DMS53 treated with DMSO at 0.1 percent for 48 hours (cell line): ENCODE measurements around the gene IMPA2.

Source experiments
- DNase-seq: peaks from one replicate; lab custom pipeline; 2025; ENCODE audit not compliant: unreplicated experiment; lab: John Stamatoyannopoulos, UW

Gene IMPA2

DNA sequence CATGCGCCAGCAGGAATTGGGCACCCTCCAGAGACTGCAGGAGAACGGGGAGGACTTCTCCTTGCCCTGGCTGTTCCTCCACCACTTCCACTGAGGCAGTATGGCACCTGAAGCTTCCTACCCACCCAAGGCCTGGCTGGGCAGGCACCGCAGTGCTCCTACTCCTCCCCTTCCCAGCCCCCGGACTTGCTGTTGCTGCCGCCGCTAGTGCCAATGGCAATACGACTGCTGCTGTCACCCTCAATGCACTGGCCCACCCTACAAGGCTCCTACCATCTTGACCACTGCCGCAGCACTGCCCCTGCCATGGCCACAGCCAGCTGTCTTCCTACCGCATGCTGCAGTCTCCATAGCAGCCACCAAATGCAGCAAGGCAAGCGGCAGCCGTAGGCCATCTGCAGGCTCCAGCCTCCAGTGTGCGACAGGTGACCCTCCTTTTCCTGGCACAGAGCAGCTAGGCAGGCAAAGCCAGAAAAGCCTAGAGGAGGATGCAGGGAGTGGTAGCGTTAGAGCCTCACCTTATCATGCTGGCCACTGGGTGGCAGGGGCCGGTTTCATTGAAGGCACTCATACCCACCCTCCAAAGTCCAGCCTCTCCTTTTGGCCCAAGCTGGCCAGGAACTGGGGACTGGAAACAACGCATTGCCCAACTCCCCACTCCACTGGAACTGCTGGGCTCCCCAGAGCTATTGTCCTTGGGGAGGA lies 64.9 kb downstream of the IMPA2 start:
- DNase-seq: no peak

DNA sequence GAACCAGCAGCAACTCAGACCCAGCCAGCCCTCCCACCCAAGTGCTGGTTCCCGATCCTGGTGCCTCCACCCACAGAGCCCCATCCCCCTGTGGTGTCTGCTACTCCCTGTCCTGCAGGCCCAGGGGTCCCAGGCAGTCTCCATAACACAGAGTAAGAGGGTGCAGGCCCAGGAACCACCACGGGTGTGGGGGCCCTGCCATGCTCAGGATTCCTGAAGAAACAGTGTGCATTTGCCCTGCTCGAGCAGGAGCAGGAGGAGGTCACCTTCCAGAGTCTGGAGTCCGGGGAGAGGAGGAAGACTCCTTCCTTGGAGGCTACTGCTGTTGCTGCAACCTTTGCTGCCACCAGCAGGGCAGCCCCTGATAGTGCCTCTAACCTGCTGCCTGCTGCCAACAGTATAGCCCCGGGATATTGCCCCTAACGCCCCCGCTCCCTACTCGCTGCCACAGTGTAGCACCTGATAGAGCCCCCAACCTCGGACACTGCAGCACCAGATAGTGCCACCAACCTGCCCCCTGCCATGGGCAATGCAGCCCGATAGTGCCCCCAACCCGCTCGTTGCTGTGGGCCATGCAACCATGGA lies 65.5 kb downstream of the IMPA2 start:
- DNase-seq: no peak

DNA sequence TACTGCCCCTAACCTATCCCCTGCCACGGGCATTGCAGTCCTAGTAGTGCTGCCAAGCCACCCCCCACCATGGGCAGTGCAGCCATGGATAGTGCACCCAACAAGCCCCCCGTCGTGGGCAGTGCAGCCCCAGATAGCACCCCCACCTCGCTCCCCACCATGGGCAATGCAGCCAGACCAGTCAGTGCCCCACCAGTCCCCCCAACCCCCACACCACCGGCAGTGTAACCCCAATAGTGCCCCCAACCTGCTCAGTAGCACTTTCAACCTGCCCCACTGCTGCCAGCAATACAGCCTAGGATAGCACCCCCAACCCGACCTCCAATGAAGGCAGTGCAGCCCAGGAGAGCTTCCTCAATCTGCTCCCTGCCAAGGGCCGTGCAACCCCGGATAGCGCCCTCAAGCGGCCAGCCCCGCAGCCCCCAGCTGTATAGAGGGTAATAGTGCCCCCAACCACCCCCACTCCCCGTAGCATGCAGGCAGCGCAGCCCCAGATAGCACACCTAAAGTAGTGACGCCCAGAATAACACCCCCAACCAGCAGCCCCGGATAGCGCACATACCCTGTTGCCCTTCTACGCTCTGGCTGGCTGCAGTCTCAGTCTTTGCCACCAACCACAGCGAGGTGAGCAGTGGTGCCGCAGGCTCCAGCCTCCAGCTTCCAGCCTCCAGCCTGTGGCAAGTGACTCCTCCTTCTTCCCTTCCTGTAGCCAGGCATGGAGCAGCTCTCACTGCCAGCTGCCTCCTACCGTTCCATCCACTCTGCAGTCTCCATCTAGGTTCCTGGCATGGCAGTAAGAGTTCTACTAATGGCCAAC lies 66.9 kb downstream of the IMPA2 start:
- no peak for DNase-seq

DNA sequence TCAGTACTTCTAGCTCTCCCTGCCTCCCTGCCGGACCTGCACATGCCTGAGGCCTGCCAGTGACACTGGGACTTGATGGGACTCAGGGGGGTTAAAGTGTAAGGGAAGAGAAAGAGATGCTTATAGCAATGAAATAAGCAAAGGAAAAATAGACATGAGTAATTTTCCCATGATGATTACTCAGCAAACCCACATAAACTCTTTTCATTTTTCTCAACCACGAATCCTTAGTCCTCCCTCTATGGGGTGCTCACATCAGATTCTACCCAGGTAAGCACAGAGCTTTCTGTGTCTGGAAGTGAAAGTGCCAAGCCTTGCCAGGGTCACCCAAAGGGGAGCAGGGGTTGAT lies 67.5 kb downstream of the IMPA2 start:
- DNase-seq: no peak

DNA sequence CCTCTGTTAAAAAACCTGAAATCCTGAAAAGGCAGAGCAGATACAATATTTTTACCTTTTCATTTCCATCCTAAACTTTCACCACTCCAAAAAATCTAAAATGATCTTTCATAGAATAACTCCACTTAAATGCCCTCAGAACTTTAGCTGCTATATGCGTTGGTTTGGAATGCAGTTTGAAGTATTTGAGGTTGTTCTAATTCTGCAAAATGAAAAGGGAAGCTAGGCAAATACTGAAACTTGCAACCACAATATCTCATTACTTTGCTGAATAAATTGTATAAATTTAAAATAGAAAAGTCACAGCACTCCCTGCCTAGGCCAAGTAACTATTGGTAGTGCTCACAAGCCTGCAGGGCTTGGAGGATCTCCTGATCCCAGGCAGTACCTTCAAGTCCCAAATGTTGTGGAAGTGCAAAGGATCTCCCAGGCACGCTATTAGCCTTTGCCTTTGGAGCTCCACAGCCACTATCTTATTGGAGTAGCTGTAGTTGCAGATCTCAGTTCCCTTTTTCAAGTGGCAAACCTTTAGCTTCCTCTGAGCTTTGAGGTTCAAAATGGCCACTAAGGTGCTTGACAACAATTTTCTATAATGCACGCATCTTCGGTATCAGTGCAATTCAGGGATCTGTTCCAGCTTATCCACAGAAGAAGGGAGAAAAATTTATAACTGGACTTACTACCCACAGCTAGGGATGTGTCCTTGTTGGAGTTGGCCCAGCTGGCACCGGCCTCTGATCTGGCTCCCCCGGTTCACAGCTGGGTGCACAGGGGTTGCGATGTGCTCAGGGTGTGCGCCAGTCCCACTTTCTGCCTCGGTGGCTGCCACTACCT lies 68.9 kb downstream of the IMPA2 start:
- DNase-seq: no peak

DNA sequence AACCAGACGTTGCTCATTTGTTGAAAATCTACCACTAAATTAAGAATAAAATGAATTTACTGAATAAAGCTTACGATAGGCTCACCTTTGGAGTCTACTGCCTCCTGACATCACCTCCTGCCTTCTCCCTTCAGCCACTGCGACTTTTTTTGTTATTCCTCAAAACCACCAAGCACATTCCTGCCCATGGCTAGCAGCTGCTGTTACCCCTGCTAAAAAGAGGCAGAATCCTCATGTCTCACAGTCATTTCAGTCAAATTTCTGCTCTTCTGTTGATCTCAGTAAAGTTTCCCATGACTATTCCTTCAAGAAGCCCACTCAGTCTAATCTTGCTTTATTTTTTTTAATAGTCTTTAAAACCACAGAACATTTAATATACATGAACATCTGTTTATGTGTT lies 71.6 kb downstream of the IMPA2 start:
- DNase-seq: no peak

DNA sequence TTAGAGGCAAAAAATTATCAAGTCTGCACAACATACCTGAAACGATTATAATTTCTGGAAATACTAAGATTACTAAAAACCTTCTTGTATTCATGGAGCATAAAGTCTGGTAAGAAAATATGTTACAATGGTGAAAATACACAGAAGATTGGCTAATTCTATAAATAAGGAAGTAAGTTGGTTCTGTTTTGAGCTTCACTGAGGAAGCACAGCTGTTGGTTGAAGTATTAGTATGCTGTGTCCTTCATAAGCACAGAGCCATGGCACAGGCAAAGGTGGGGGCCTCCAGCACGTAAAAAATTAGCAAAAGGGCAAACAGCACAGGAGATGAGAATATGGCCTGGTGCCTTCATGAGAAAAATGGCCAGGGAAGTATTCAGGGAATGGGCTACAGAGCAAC lies 72.0 kb downstream of the IMPA2 start:
- no peak for DNase-seq

DNA sequence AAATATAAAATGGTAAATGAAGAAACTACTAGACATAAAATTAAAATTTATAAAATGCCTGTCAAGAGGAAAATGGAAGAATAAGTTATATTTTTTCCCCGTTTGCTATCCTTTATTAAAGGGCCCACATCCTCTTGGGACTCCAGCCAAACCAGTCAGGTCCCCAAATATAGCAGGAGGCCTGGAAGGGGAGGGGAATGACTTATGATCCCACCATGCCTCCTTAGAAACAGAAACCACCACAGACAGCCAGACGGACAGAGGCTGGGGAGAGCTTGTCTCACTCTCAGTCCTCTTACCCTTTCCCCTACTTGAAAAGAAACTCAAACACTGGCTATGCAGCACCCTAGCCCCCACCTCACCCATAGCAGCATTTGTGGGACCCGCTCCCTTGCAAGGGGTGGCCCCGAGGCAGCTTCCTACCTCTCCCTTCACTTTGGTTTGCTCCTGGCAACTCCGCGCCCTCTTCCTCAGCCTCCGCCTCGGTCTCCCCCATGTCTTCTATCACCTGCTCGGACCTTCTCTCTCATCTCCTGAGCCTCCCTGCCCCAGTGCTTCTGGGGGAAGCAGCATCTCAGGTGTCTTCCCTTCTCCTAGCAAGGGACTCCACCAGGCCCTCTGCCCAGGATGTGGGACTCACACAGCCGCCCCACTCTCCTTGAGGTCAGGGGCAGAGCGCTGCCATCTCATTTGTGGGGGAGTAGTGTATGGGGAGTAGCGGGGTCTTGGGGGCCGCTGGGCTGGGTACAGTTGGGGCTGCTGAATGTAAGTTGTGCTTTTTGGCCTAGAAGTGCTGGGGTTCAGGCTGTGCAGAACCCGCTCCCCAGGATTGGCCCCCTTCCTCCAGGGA lies 75.0 kb downstream of the IMPA2 start:
- no peak for DNase-seq

DNA sequence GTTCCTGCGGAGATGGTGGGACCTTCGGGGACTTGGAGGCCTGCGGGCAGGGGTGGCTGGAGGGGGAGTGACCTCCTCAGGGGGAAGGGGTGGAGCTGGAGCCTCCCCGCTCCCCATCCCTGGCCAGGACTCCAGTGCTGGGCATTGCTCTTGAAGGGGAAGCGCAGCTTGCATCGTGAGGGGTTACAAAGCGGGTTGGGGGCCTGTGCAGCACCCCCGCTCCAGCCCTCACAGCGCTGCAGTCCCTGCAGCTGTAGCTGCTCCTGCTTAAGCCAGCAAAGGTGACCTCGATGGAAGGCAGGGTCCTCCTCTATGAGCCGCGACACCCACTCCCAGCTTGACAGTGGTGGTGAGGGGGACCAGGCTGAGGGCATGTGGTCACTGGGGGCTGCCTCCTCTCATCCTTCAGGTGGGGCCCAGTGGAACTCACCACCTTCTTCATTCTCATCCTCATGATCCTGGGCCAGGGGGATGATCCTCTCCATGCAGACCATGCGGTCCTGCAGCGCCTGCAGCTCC lies 75.6 kb downstream of the IMPA2 start:
- no peak for DNase-seq

DNA sequence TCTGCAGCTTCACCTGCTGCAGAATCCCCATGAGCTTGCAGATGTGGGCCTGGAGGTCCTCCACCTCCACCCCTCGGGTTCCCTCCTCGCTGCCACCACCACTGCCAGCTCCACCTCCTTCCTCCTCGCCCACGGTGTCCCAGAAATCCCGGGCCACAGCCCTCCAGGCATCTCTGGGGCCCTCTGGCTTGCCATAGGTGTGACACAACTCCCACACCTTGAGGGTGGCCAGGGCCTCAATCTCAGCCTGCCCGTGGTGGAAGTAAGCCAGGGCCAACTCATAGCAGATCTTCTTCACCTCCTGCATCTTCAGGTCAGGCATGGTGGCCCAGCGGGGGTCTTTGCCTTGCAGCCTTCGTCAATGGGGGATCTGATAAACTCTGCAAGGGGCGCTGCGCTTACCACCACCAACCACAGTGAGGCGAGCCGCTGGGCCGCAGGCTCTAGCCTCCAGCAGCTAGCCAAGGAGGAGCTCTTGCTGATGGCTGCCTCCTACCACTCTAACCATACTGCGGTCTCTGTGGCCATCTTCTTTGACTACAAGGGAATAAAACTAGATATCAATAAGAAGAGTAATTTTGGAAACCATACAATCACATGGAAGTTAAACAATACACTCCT lies 76.2 kb downstream of the IMPA2 start:
- DNase-seq: no peak

DNA sequence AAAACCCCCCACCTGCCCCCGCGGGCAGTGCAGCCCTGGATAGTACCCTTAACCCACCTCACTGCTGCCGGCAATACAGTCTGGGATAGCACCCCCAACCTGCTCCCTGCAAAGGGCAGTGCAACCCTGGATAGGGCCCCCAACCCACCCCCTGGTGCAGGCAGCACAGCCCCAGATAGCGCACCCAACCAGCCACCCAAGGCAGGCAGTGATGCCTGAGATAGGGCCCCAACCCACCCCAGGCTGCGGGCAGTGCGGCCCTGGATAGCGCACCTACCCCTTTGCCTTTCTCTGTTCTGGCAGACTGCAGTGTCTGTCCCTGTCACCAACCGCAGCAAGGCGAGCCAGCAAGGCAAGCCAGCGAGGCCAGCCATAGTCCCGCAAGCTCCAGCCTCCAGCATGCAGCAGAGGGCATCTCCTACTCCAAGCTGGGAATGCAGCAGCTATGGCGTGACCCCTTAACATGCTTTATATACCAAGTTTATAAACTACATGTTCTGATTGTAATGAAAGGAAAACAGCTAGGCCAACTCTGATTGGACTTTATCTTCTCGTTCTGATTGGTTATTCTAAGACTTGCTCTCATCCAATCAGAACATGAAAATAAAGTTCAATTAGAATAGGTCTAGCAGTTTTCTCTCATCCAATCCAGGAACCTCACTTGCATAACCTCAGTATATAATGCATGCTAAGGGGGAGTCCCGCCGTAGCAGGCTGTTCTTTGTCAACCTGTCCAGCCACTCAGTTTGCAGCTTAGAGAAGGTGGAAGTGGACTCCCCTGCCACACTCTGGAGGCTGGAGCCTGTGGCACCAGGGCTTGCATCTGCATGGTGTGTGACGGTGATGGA lies 78.3 kb downstream of the IMPA2 start:
- no peak for DNase-seq

DNA sequence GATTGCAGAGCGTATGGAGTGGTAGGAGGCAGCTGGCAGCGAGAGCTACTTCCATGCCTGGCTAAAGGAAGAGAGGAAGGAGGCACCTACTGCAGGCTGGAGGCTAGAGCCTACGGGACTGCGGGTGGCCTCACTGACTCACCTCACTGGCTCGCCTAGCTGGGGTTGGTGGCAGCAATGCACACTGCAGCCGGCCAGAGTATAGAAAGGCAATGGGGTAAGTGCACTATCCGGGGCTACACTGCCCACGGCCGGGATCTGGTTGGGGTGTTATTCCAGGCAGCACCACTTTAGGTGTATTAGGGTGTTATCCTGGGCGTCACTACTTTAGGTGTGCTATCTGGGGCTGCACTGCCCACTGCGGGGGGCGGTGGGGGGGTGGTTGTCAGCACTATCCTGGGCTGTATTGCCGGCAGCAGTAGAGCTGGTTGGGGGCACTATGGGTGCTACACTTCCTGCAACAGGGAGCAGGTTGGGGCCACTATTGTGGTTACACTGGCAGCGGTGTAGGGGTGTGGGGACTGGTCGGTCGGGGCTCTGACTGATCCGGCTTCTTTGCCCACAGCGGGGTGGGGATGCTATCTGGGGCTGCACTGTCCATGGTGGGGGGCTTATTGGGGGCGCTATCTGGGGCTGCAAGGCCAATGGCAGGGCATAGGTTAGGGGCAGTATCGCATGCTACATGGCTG lies 79.0 kb downstream of the IMPA2 start:
- DNase-seq: peak; percentile 43

DNA sequence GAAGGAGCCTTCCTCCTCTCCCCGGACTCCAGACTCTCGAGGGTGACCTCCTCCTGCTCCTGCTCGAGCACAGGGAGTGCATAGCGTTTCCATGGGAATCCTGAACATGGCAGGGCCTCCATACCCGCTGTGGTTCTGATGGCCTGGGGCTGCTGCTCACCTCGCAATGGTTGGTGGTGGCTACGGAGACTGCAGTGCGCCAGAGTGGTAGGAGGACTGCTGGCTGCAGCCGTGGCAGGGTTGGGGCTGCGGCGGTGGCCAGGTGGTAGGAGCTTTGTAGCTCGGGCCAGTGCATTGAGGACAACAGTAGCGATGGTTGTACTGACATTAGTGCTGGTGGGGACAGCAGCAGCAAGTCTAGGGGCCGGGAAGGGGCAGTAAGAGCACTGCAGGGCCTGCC lies 80.4 kb downstream of the IMPA2 start:
- DNase-seq: no peak

DNA sequence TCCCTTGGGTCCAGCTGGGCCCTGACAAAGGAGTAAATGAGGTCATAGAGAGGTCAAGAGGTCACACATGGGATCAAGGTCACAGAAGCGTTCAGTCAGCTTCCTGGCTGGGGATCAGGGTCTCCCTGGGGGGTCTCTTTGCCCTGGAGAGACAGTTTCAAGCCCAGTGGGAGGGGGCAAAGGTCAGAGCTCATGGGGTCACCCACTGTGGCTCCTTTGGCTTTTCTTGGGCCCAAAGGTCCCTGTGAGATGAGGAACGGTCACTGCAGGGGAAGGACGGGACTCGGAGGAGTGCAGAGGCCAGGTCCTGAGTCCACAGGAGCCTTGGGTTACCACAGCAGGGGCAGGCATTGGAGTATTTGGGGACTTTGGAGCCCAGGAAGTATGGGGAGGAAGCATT lies 81.7 kb downstream of the IMPA2 start:
- DNase-seq: no peak

DNA sequence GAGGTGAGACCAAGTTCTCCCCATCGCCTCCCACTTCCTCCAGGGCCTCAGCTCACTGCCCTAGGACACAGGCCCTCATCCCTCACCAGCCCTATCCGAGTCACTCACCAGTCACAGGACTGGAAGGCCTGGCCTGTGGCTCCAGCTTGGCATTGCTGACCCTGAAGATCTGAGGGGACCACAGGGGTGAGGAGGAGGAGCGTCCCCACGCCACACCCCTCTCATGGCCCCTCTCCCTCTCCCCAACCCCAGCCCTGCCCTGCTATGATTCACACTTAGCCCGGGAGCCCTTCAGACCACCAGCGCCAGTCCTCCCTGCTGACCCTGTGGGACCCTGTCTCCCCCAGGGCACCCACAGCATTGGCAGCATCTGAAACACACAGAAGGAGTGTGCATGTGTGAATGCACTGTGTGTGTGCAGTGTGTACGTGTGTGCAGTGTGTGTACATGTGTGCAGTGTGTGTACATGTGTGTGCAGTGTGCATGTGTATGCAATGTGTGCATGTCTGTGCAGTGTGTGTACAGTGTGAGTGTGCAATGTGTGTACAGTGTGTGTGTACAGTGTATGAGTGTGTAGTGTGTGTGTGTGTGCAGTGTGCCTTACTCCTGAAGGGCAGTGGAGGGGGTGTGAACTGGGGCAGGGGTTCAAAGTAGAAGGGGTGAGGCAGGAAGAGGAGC lies 82.9 kb downstream of the IMPA2 start:
- no peak for DNase-seq

DNA sequence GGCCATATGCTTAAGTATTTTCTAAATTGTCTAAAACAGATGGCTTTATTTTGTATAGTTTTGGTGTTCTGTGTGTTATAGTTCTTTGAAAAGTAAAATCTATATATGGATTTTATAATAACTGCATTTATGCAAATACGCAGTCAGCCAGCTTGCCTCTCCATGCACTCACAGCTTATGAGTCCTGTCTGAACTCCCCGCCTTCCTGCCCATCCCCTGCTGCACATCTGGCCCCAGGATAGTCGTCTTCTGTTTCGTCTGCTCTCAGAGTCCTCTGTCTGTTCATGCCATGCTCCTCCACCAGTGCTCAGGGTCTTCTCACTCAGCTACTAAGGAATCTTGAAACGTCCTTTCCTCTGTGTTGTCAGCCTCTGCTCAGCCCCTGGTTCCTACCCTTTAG lies 84.1 kb downstream of the IMPA2 start:
- no peak for DNase-seq

DNA sequence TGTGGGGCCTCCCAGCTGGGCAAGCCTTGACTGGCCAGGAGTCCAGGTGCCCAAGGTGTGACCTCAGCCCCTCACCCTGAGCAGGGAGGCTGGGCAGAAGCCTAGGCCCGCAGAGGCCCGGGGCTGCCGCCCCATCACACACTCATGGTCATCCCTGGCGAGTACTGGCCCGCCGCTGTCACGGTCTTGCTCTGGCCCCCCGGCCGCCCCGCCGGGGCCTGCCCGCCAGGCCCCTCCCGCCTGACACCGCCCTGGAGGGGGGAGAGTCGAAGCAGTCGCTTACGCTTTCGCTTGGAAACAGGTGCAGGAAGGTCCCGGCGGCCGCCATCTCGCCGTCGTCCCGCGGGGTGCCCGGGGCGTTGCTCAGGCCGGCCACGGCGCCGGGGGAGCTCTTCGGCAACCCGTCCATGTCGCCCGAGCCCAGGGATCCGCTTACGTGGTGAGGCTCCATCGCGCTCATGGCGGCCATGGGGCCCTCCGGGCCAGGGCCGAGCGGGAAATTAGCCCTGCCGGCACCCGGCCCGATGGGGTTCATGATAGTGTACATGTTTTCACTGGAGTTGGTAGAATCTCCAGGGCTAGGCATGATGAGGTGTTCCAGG lies 85.7 kb downstream of the IMPA2 start:
- no peak for DNase-seq
